ENCODE measurements around the gene U2AF2.

The U2AF2 gene

DNA sequence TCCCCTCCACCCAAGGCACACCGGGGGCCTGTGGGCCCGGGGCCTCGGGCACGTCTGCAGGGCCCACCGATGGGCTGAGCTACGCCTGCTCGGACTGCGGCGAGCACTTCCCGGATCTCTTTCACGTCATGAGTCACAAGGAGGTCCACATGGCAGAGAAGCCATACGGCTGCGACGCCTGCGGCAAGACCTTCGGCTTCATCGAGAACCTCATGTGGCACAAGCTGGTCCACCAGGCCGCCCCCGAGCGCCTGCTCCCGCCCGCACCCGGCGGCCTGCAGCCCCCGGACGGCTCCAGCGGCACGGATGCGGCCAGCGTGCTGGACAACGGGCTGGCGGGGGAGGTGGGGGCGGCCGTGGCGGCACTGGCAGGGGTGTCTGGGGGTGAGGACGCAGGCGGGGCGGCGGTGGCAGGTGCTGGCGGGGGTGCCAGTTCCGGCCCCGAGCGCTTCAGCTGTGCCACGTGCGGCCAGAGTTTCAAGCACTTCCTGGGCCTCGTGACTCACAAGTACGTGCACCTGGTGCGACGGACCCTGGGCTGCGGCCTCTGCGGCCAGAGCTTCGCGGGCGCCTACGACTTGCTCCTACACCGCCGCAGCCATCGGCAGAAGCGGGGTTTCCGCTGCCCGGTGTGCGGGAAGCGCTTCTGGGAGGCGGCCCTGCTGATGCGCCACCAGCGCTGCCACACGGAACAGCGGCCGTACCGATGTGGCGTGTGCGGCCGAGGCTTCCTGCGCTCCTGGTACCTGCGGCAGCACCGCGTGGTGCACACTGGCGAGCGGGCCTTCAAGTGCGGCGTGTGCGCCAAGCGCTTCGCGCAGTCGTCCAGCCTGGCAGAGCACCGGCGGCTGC lies 39.1 kb upstream of the U2AF2 start:
- no peaks in the 10 kb centered on the region for H3K27me3 ChIP-seq (ENCODE audit: low read depth)
- no peak overlapping the region for H3K4me3 ChIP-seq
- H3K4me1 ChIP-seq: no peaks in the 10 kb centered on the region
- no peak for DNase-seq (ENCODE audit: low spot score in 2 of 2)
- in situ Hi-C loops (cut with MboI; ENCODE audit: low sequenced_read_pairs): no loop called here
- H3K9me3 ChIP-seq: no peaks in the 10 kb centered on the region
- H3K36me3 ChIP-seq (replicated peaks): peaks cover 16% of the 10 kb centered on the region

DNA sequence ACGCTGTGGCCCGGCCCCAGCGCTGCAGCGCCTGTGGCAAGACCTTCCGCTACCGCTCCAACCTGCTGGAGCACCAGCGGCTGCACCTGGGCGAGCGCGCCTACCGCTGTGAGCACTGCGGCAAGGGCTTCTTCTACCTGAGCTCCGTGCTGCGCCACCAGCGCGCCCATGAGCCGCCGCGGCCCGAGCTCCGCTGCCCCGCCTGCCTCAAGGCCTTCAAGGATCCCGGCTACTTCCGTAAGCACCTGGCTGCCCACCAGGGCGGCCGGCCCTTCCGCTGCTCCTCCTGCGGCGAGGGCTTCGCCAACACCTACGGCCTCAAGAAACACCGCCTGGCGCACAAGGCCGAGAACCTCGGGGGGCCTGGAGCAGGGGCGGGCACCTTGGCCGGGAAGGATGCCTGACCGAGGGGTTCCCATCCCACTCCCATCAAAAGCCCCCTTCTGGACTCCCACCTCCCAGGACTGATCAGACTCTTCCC lies 38.4 kb upstream of the U2AF2 start:
- no peaks in the 10 kb centered on the region for H3K9me3 ChIP-seq
- no peak for DNase-seq (ENCODE audit: low spot score in 2 of 2)
- H3K4me1 ChIP-seq: no peaks in the 10 kb centered on the region
- no peak overlapping the region for H3K4me3 ChIP-seq
- in situ Hi-C loops (cut with MboI; ENCODE audit: low sequenced_read_pairs): no loop called here
- H3K36me3 ChIP-seq (replicated peaks): peaks cover 16% of the 10 kb centered on the region
- no peaks in the 10 kb centered on the region for H3K27me3 ChIP-seq (ENCODE audit: low read depth)

DNA sequence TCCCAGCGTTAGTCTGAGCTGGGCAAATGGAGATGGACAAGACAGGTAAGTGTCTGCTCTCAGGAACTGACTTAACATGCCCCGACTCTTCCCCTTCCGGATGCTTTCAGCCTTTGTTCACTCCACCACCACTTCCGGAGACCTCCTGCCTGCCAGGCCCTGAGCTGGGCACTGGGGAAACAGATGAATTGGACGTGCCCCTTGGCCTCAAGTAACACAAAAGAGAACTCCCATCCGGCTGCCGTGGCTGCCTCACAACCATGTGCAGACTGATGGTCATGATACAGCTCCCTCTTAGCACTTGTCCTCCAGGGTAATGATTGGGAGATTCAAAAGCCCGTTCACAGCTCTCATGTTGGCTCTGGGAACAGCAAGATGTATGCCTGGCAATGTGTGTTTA lies 37.4 kb upstream of the U2AF2 start:
- Histone ChIP-seq H3K4me1 (no peaks in the 10 kb centered on the region), H3K27me3 (ENCODE audit: low read depth) (no peaks in the 10 kb centered on the region), H3K36me3 (replicated peaks) (peaks cover 16% of the 10 kb centered on the region), H3K4me3 (no peak overlapping the region), H3K9me3 (no peaks in the 10 kb centered on the region)
- no peak for DNase-seq (ENCODE audit: low spot score in 2 of 2)
- in situ Hi-C loops (cut with MboI; ENCODE audit: low sequenced_read_pairs): no loop called here

DNA sequence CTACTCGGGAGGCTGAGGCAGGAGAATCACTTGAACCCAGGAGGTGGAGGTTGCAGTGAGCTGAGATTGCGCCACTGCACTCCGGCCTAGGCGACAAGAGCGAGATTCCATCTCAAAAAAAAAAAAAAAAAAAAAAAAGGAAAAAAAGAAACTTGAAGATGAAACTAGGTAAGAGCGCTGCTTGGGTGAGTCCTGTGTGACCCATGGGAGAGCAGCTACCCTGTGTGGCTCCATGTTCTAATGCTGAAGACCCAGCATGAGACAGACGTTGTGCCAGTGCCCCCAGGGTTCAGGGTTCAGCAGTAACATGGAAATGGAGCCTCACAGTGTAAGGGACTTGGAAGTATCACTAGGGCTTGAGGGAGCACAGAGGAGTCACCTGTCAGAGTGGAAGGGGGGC lies 36.4 kb upstream of the U2AF2 start:
- H3K36me3 ChIP-seq (replicated peaks): peaks cover 16% of the 10 kb centered on the region
- no peaks in the 10 kb centered on the region for H3K27me3 ChIP-seq (ENCODE audit: low read depth)
- H3K4me1 ChIP-seq: no peaks in the 10 kb centered on the region
- in situ Hi-C loops (cut with MboI; ENCODE audit: low sequenced_read_pairs): no loop called here
- no peak overlapping the region for H3K4me3 ChIP-seq
- no peak for DNase-seq (ENCODE audit: low spot score in 2 of 2)
- H3K9me3 ChIP-seq: no peaks in the 10 kb centered on the region

DNA sequence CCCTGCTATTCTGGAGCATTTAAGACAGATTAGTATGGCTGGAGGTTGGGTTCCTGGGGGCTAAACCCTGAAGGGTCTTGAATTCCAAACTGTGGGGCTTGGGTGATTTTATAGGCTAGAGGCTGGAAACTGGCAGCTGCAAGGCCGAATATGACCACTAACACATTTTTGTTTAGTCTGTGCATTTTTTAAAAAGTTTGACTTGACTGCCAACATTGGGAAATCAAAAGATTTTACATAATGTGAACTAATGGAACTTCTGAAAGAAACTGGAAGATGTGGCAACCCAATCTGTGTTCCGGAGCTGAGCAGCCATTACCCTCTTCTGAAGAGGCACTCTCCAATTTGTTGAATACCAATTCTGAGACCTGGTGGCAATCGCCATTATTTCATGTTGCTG lies 35.5 kb upstream of the U2AF2 start:
- Histone ChIP-seq H3K4me1 (no peaks in the 10 kb centered on the region), H3K4me3 (no peak overlapping the region), H3K27me3 (ENCODE audit: low read depth) (no peaks in the 10 kb centered on the region), H3K36me3 (replicated peaks) (peaks cover 16% of the 10 kb centered on the region), H3K9me3 (no peaks in the 10 kb centered on the region)
- in situ Hi-C loops (cut with MboI; ENCODE audit: low sequenced_read_pairs): no loop called here
- no peak for DNase-seq (ENCODE audit: low spot score in 2 of 2)

DNA sequence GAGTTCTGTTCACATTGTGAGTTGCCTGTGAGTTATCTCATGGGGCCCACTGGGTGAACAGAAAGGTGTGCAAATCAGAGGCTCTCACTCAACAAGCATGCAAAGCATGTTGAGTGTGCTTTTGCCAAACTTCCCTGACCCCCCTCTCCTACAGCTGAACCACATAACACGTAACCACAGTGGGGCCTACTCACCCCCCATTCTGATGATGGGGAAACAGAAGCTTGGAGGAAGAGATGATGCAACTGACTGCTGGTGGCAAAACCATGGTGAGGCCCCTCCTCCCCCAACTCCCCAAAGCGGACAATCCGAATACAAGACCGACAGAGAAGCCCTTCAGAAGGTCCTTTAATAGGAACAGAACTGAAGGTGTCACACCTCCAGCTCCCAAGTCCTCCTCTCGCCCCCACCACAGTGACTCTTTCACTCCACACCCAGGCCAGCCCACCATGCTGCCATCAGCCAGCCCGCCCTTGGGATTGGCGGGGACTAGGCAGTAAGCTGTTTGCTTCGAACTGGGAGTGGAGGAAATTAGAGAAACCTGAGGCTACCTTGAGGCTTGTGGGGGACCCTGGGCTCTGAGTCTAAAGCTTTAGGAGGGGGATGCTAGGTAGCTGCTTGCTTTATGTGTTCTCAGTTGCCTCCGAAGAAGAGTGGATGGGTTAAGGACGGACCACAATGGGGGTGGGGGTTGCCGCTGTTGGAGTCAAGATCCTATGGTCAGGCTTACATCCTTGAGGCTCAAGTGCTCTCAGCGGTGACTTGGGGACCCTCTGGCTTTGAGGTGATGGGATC lies 34.2 kb upstream of the U2AF2 start:
- Histone ChIP-seq H3K36me3 (replicated peaks) (peaks cover 14% of the 10 kb centered on the region), H3K27me3 (ENCODE audit: low read depth) (no peaks in the 10 kb centered on the region), H3K4me1 (no peaks in the 10 kb centered on the region), H3K9me3 (no peaks in the 10 kb centered on the region), H3K4me3 (no peak overlapping the region)
- in situ Hi-C loops (cut with MboI; ENCODE audit: low sequenced_read_pairs): no loop called here
- DNase-seq (ENCODE audit: low spot score in 2 of 2): no peak

DNA sequence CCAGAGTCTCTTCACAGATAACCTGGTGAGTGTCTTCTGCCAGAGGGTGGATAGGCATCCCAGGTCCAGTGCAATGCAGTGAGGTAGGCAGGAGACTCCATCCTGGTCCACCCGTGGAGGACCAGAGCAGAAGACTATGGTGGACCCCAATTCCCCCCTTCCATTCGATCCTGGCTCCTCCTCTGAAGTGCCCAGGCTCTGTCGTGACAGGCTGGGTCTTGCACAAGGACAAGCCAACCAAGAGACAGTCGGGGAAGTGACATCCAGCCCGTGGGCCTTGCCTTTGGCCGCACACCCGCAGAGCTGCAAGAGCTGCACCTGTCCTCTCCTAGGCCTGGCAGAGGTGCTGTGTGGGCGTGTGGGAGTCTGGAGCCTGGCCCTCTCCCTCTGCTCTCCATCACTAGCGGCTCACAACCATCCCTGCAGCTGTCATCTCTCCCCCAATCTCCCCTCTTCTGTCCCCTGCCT lies 33.6 kb upstream of the U2AF2 start:
- Histone ChIP-seq H3K4me3 (no peak overlapping the region), H3K9me3 (no peaks in the 10 kb centered on the region), H3K36me3 (replicated peaks) (peaks cover 10% of the 10 kb centered on the region), H3K27me3 (ENCODE audit: low read depth) (no peaks in the 10 kb centered on the region), H3K4me1 (no peaks in the 10 kb centered on the region)
- no peak for DNase-seq (ENCODE audit: low spot score in 2 of 2)
- in situ Hi-C loops (cut with MboI; ENCODE audit: low sequenced_read_pairs): no loop called here

DNA sequence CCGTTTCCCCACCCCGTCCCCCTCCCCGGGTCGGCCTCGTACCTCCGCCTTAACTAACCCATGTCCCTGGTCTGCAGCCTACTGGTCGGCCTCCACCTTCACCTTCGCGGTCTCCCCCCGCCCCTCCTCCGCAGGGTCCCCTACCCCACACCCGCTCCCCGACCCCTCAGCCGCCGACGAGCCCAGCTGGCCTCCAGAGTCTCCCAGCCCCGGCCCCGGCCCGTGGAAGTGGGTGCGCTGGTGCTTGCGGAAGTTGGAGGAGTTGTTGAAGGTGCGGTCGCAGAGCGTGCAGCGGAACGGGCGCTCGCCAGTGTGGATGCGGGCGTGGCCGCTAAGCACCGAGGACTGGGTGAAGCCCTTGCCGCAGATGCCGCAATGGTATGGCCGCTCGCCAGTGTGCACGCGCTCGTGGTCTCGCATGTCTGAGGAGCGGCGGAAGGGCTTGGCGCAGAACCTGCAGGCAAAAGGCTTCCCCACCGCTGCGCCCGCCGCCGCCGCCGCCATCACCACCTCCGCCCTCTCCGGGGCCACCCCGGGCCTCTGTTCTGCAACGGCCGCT lies 33.1 kb upstream of the U2AF2 start:
- no peak for DNase-seq (ENCODE audit: low spot score in 2 of 2)
- peaks cover 5% of the 10 kb centered on the region for H3K36me3 ChIP-seq (replicated peaks)
- in situ Hi-C loops (cut with MboI; ENCODE audit: low sequenced_read_pairs): no loop called here
- no peaks in the 10 kb centered on the region for H3K9me3 ChIP-seq
- no peaks in the 10 kb centered on the region for H3K27me3 ChIP-seq (ENCODE audit: low read depth)
- no peak overlapping the region for H3K4me3 ChIP-seq
- no peaks in the 10 kb centered on the region for H3K4me1 ChIP-seq

DNA sequence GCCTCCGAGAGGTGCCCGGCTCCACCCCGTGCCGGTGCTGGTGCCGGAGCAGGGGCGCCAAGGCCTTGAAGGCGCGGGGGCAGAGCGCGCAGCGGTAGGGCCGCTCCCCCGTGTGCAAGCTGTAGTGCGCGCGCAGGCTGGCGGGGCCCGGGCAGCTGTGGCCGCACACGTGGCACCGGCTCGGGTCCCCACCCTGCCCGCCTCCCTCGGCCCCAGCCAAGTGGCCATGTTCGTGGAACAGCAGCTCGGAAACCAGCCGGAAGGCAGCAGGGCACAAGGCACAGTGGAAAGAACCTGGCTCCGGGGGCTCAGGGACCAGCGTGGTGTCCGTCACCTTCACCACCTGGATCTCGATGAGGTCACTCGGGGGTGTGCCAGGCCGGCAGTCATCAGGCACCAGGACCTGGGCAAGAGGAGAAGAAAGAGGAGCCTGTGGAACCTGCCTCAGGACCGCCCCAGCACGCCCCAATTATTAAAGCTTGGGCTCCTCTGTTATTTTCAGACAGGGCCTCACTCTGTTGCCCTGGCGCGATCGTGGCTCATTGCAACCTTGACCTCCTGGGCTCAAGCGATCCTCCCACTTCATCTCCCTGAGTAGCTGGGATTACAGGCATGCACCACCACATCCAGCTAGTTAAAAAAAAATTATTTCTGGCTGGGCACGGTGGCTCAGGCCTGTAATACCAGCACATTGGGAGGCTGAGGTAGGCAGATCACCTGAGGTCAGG lies 32.4 kb upstream of the U2AF2 start:
- no peaks in the 10 kb centered on the region for H3K9me3 ChIP-seq
- H3K4me3 ChIP-seq: no peak overlapping the region
- no peak for DNase-seq (ENCODE audit: low spot score in 2 of 2)
- no peaks in the 10 kb centered on the region for H3K27me3 ChIP-seq (ENCODE audit: low read depth)
- H3K36me3 ChIP-seq (replicated peaks): peaks cover 3% of the 10 kb centered on the region; the same call in 1 of the 2 replicates
- H3K4me1 ChIP-seq: no peaks in the 10 kb centered on the region
- in situ Hi-C loops (cut with MboI; ENCODE audit: low sequenced_read_pairs): no loop called here

DNA sequence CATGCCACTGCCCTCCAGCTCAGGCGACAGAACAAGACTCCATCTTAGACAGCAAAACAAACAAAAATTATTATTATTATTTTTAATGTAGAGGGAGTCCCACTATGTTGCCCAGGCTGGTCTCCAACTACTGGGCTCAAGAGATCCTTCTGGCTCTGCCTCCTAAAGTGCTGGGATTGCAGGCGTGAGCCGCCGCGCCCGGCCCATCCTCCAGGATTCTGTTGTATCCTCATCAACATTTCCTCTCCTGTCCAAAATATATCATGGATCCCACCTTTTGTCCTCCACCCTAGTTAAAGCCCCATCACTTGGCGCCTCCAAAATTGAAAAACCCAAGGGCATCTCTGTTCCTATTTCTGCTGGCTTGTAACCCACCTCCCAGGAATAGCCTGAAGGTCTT lies 31.7 kb upstream of the U2AF2 start:
- Histone ChIP-seq H3K4me1 (no peaks in the 10 kb centered on the region), H3K9me3 (no peaks in the 10 kb centered on the region), H3K4me3 (no peak overlapping the region)

DNA sequence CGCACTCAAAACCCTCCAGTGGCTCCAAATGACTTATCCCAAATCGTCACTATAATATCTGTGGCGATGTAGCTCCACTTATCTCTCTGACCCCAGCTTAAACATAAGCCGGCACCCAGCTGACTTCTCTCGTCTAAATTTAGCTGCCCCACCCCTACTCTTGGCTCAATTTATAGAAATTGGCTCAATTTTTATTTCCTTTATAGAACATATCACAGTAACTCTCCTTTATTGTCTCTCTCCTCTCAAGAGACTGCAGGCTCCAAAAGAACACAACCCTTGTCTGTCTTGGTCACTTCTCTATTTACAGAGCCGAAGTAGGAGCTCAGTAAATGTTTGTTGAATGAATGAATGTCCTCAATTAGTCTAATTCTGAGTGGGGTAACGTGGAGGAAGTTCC lies 31.3 kb upstream of the U2AF2 start:
- Histone ChIP-seq H3K36me3 (replicated peaks) (no peaks in the 10 kb centered on the region), H3K9me3 (no peaks in the 10 kb centered on the region), H3K4me3 (peak overlapping the region; percentile 13), H3K4me1 (no peaks in the 10 kb centered on the region), H3K27me3 (ENCODE audit: low read depth) (no peaks in the 10 kb centered on the region)
- in situ Hi-C loops (cut with MboI; ENCODE audit: low sequenced_read_pairs): no loop called here
- DNase-seq (ENCODE audit: low spot score in 2 of 2): no peak

More for the DNA sequence above, 31.7 kb upstream of the U2AF2 start:
- H3K36me3 ChIP-seq (replicated peaks): no peaks in the 10 kb centered on the region
- in situ Hi-C loops (cut with MboI; ENCODE audit: low sequenced_read_pairs): no loop called here
- DNase-seq (ENCODE audit: low spot score in 2 of 2): no peak
- no peaks in the 10 kb centered on the region for H3K27me3 ChIP-seq (ENCODE audit: low read depth)

DNA sequence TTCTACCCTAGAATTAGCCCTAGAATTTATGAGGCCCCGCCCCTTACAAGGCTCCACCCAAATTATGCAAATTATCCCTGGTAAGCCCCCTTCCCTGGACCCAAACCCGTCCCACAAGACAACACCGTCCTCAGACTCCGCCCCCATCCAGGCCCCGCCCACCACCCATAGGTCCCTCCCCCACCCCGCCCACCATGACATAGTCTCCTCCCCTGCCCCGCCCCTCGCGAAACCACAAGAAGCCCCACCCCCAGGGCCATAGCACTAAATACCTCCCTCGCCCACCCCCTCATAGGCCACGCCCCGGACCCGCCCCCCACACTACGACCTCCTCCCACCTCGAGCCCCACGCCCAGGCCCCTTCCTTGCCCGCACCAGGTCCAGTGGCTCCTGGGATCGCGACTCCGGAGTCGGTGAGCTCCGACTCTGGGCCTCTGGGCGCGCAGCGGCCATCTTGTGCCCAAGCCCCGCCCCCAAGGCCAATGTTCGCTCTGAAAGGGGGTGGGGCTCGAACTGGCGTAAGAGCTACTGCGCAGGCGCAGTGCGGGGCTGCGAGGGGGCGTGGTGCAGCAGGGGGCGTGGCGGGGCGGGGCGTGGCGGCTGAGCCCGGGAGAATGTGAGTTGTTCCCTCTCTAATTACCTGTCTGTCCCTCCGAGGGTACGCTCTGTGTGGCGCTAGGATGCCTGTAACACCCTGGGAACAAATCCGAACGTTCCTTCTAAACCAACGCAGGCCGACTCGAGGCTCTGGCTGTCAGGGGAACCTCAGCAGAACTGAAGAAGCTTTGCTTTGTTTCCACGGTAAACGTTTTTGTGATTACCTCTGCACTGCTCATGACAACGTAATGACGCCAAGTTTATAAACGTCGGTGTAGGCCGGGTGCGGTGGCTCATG lies 30.5 kb upstream of the U2AF2 start, which contains the start of gene ZNF784:
Gene ZNF784 (minus strand): TSS at position 458 of the 895 bp plus-strand sequence. CDS start 5 bp downstream, at position 453.
- Histone ChIP-seq H3K9me3 (no peaks in the 10 kb centered on the region), H3K4me1 (no peaks in the 10 kb centered on the region), H3K4me3 (peak within 1 kb of the TSS; percentile 48), H3K36me3 (replicated peaks) (no peaks in the 10 kb centered on the region), H3K27me3 (ENCODE audit: low read depth) (no peaks in the 10 kb centered on the region; the same call in 1 of the 2 replicates)
- peak; percentile 87 to 95 for DNase-seq (ENCODE audit: low spot score in 2 of 2)
- in situ Hi-C loops (cut with MboI; ENCODE audit: low sequenced_read_pairs): loop anchor here (5.0 kb wide), 1 partner anchor 107 kb away; no protein-coding TSS in a partner anchor
